Ishikawa (cell line): Measurements from ENCODE around the gene ABR.

Source experiments
- CEBPB ChIP-seq: IDR thresholded peaks from 2 replicates; pipeline ENCODE4 v1.6.1; 2012
- CREB1 ChIP-seq: IDR thresholded peaks from 2 replicates; pipeline ENCODE4 v1.6.1; 2012; ENCODE audit warnings: low read depth
- EGR1 ChIP-seq: IDR thresholded peaks from 2 replicates; pipeline ENCODE4 v1.6.1; 2012
- EP300 ChIP-seq: IDR thresholded peaks from 2 replicates; pipeline ENCODE4 v1.6.1; 2012; ENCODE audit warnings: borderline replicate concordance
- FOXM1 ChIP-seq: IDR thresholded peaks from 2 replicates; pipeline ENCODE4 v1.6.1; 2012; ENCODE audit warnings: low read depth, borderline replicate concordance
- RAD21 ChIP-seq: IDR thresholded peaks from 2 replicates; pipeline ENCODE4 v1.6.1; 2012; ENCODE audit warnings: low read depth
- TAF1 ChIP-seq: IDR thresholded peaks from 2 replicates; pipeline ENCODE4 v1.6.1; 2012; ENCODE audit warnings: low read depth, mild to moderate bottlenecking
- TCF12 ChIP-seq: IDR thresholded peaks from 2 replicates; pipeline ENCODE4 v1.6.1; 2012; ENCODE audit warnings: low read depth
- YY1 ChIP-seq: IDR thresholded peaks from 2 replicates; pipeline ENCODE4 v1.6.1; 2012; ENCODE audit warnings: low read depth
- ZBTB7A ChIP-seq: IDR thresholded peaks from 2 replicates; pipeline ENCODE4 v1.6.1; 2012; ENCODE audit warnings: low read depth
- TF ChIP-seq, protein P1 (sequence below): IDR thresholded peaks from 2 replicates; pipeline ENCODE4 v1.6.1; 2012
- TF ChIP-seq, protein P2 (sequence below): IDR thresholded peaks from 2 replicates; pipeline ENCODE4 v1.6.1; 2012; ENCODE audit warnings: low read depth, mild to moderate bottlenecking
- TF ChIP-seq, protein P3 (sequence below): IDR thresholded peaks from 2 replicates; pipeline ENCODE4 v1.6.1; 2012

DNA sequence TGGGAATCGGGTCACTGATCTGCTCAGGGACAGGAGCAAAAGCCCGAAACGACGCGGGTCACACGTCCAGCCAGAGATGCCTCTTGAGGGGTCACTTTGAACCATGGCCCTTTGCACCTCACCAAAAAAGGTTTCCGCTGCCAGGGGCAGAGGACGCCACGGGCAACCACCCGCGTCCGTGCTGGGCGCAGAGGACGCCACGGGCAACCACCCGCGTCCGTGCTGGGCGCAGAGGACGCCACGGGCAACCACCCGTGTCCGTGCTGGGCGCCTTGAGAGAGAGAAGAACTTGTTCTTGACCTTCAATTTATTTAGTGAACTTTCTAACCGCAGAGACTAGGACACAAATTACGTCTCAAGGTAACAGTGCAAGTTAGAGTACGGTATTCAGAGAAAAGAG lies 147.4 kb downstream of the ABR start:
- TF ChIP-seq, protein P1, sequence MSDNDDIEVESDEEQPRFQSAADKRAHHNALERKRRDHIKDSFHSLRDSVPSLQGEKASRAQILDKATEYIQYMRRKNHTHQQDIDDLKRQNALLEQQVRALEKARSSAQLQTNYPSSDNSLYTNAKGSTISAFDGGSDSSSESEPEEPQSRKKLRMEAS, result no peak
- TF ChIP-seq, protein P2, sequence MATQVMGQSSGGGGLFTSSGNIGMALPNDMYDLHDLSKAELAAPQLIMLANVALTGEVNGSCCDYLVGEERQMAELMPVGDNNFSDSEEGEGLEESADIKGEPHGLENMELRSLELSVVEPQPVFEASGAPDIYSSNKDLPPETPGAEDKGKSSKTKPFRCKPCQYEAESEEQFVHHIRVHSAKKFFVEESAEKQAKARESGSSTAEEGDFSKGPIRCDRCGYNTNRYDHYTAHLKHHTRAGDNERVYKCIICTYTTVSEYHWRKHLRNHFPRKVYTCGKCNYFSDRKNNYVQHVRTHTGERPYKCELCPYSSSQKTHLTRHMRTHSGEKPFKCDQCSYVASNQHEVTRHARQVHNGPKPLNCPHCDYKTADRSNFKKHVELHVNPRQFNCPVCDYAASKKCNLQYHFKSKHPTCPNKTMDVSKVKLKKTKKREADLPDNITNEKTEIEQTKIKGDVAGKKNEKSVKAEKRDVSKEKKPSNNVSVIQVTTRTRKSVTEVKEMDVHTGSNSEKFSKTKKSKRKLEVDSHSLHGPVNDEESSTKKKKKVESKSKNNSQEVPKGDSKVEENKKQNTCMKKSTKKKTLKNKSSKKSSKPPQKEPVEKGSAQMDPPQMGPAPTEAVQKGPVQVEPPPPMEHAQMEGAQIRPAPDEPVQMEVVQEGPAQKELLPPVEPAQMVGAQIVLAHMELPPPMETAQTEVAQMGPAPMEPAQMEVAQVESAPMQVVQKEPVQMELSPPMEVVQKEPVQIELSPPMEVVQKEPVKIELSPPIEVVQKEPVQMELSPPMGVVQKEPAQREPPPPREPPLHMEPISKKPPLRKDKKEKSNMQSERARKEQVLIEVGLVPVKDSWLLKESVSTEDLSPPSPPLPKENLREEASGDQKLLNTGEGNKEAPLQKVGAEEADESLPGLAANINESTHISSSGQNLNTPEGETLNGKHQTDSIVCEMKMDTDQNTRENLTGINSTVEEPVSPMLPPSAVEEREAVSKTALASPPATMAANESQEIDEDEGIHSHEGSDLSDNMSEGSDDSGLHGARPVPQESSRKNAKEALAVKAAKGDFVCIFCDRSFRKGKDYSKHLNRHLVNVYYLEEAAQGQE, result no peak
- no peak for TF ChIP-seq EP300
- TF ChIP-seq FOXM1, result no peak
- TF ChIP-seq TAF1, result no peak
- TF ChIP-seq CEBPB, result no peak
- no peak for TF ChIP-seq CREB1
- TF ChIP-seq TCF12, result no peak
- TF ChIP-seq YY1, result no peak
- no peak for TF ChIP-seq RAD21
- TF ChIP-seq ZBTB7A, result no peak
- TF ChIP-seq, protein P3, sequence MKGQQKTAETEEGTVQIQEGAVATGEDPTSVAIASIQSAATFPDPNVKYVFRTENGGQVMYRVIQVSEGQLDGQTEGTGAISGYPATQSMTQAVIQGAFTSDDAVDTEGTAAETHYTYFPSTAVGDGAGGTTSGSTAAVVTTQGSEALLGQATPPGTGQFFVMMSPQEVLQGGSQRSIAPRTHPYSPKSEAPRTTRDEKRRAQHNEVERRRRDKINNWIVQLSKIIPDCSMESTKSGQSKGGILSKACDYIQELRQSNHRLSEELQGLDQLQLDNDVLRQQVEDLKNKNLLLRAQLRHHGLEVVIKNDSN, result no peak
- TF ChIP-seq EGR1, result no peak
